HTR-8/SVneo (cell line): Measurements from ENCODE around the gene FAM81A.

Experiments used
- DNase-seq: peaks from one replicate; pipeline ENCODE4 v3.0.0; 2011; ENCODE audit warnings: low spot score, mixed read lengths; ENCODE audit not compliant: insufficient read length
- FAIRE-seq: peaks from 2 replicates; lab custom pipeline; 2011; peaks lifted over from hg19 to GRCh38; lab: Jason Lieb, UNC

FAM81A gene

GRCh38 chr15:59562448-59563186, 124.6 kb downstream of the FAM81A start:
- FAIRE-seq = no peak
- no peak for DNase-seq

- FAIRE-seq = no peak
Observed at GRCh38 chr15:59565299-59565698, 127.3 kb downstream of the FAM81A start.

GRCh38 chr15:59567324-59567723, 129.3 kb downstream of the FAM81A start:
- DNase-seq (no peak), FAIRE-seq (no peak)

More at GRCh38 chr15:59565299-59565698, 127.3 kb downstream of the FAM81A start:
- no peak for DNase-seq

GRCh38 chr15:59569477-59569876, 131.5 kb downstream of the FAM81A start:
- FAIRE-seq (no peak), DNase-seq (no peak)

- no peak for DNase-seq
- no peak for FAIRE-seq
Observed at GRCh38 chr15:59570315-59570714, 132.3 kb downstream of the FAM81A start.

GRCh38 chr15:59571606-59572005, 133.6 kb downstream of the FAM81A start:
- FAIRE-seq = no peak
- DNase-seq = no peak
